Sigmoid colon (tissue), 7 donors: Measurements from ENCODE around the gene GNAT1. TPM values are rescaled to one million over a fixed set of nuclear protein-coding genes. Genes with fewer than 3 reads are reported as not detected.

Experiments
- DNase-seq: peaks from one replicate; pipeline ENCODE4 v3.0.0-alpha.2; 2019
- H3K27ac ChIP-seq, 4 donors: fragments of 200-600 bp; sonication (generic); one replicate each; pipeline ENCODE4 v1.5.1; 2016 to 2019; ENCODE audit warnings: mild to moderate bottlenecking in 1 of 4
- H3K27me3 ChIP-seq, 3 donors: fragments of 200-600 bp; sonication (generic); one replicate each; pipeline ENCODE4 v1.5.1; 2019; ENCODE audit warnings: mild to moderate bottlenecking in 1 of 3
- H3K36me3 ChIP-seq, 4 donors: fragments of 200-600 bp; sonication (generic); one replicate each; pipeline ENCODE4 v1.5.1; 2016 to 2019
- H3K4me1 ChIP-seq, 4 donors: fragments of 200-600 bp; sonication (generic); one replicate each; pipeline ENCODE4 v1.5.1; 2017 to 2019
- H3K4me3 ChIP-seq, 4 donors: fragments of 200-600 bp; sonication (generic); one replicate each; pipeline ENCODE4 v1.5.1; 2017 to 2019; ENCODE audit warnings: mild to moderate bottlenecking in 2 of 4, moderate library complexity in 1 of 4
- H3K9me3 ChIP-seq, 4 donors: fragments of 200-600 bp in 3 of 4; sonication (generic) in 3 of 4; one replicate each; pipeline versions ENCODE4 v1.5.1 to v1.6.1; 2013 to 2019
- EP300 ChIP-seq, 4 donors: sonication (generic); formaldehyde crosslinking; IDR thresholded peaks; one replicate each; pipeline ENCODE4 v1.6.1; 2017; ENCODE audit warnings: antibody characterized with exemption in 4 of 4
- POLR2A ChIP-seq, 2 donors: fragments of 450-650 bp; IDR thresholded peaks; one replicate each; pipeline ENCODE4 v1.6.1; 2016; ENCODE audit warnings: antibody characterized with exemption in 2 of 2, mild to moderate bottlenecking in 2 of 2, moderate library complexity in 2 of 2
- POLR2AphosphoS5 ChIP-seq, 4 donors: sonication (generic); formaldehyde crosslinking; IDR thresholded peaks; one replicate each; pipeline ENCODE4 v1.6.1; 2017; ENCODE audit warnings: antibody characterized with exemption in 4 of 4
- WGBS, 2 donors: extraction: QIAGEN DNeasy Blood & Tissue Kit; methylation state at CpG; one replicate each; pipeline ENCODE4 v1.1.7; 2013; 5-methylcytosine and 5-hydroxymethylcytosine counted together
- intact Hi-C: fragments of 100-400 bp; cut with DNase I; formaldehyde crosslinking; loops from one replicate; pipeline ENCODE4 v1.15.1; 2023
- polyA plus RNA-seq, 3 donors: library from polyadenylated mRNA; stranded (reverse); fragments of 200-250 nt; gene quantifications; one replicate each; pipeline ENCODE4 v1.2.3, GENCODE V29; 2013
- total RNA-seq, 4 donors: library from RNA; depleted of rRNA; stranded (reverse); fragments of >200 nt; gene quantifications; one replicate each; pipeline ENCODE4 v1.1.0, GENCODE V29; 2016
- TF ChIP-seq, protein P1 (sequence below), 4 experiments: fragments of 450-650 bp in 3 of 4; fragments of 200-600 bp in 1 of 4; IDR thresholded peaks; one replicate each; pipeline ENCODE4 v1.5.1; 2016 to 2019; ENCODE audit warnings: antibody characterized with exemption in 4 of 4, mild to moderate bottlenecking in 3 of 4, moderate library complexity in 2 of 4
- donor health status: healthy with polysubstance abuse.
- donor health status: Bipolar disorder and iron deficiency.
- donor health status: healthy.

GNAT1 gene
- total and polyA plus RNA-seq, 7 donors: 0.06 TPM; not detected in 6

DNA sequence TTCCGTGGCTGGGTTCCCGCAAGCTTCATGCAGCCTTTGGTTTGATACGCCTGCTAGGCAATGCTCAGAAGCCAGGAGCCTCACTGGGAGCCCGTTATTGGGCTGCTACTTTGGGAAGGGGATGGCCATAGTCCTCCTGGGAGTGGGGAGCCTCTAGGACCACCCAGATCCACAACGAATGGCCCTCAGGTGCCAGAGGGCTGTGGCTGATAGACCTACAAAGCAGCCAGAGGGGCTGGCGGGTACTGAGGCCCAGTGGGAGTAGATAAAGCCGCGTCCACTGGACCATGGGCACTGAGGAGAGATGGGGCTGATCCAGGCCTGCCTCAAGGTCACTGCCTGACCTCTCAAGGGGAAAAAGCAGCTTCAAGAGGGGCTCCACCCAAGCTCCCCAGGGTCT lies 714 bp downstream of the GNAT1 start:
- DNase-seq: no peak
- Histone ChIP-seq H3K27ac (no peak overlapping the region), H3K36me3 (peaks cover 0 to 4% (median 0%) of the 10 kb centered on the region in 4 donors), H3K4me3 (no peak overlapping the region), H3K9me3 (no peaks in the 10 kb centered on the region), H3K27me3 (peaks cover 22 to 50% (median 33%) of the 10 kb centered on the region in 3 donors), H3K4me1 (peaks cover 0 to 28% (median 25%) of the 10 kb centered on the region in 4 donors)
- WGBS, 2 donors: 84 to 88% methylated on average over 8 of the region's 8 CpGs
- TF ChIP-seq, protein P1, sequence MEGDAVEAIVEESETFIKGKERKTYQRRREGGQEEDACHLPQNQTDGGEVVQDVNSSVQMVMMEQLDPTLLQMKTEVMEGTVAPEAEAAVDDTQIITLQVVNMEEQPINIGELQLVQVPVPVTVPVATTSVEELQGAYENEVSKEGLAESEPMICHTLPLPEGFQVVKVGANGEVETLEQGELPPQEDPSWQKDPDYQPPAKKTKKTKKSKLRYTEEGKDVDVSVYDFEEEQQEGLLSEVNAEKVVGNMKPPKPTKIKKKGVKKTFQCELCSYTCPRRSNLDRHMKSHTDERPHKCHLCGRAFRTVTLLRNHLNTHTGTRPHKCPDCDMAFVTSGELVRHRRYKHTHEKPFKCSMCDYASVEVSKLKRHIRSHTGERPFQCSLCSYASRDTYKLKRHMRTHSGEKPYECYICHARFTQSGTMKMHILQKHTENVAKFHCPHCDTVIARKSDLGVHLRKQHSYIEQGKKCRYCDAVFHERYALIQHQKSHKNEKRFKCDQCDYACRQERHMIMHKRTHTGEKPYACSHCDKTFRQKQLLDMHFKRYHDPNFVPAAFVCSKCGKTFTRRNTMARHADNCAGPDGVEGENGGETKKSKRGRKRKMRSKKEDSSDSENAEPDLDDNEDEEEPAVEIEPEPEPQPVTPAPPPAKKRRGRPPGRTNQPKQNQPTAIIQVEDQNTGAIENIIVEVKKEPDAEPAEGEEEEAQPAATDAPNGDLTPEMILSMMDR (IDR thresholded peaks at IDR 0.05): no peak
- TF ChIP-seq EP300 (IDR thresholded peaks at IDR 0.05): no peak
- TF ChIP-seq POLR2A (IDR thresholded peaks at IDR 0.05): no peak
- TF ChIP-seq POLR2AphosphoS5 (IDR thresholded peaks at IDR 0.05): no peak
- intact Hi-C loops: loop anchor here (2.0 to 5.0 kb wide), 3 partner anchors 55 to 130 kb away; partner anchors contain the start of gene HYAL2

DNA sequence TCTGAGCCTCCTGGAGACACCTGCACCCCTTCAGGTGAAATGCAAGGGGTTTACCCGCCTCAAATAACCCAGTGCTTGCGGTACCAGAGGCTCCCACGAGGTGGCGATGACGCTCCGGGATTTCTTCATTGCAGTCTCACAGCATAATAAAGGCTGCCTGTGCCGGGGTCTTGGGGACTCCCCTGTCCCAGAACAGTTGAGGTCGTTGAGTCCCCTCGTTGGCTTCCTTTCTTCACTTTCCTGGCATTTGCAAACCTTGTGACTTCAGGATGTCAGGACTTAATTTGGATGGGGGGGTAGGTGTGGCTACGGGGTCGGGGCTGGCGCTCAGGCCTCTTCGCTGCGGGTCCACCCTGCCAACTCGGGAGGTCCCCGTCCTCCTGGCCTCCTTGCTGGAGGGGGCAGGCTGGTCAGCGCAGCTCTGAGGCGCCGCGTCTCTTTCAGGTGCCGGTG lies 1.3 kb downstream of the GNAT1 start:
- Histone ChIP-seq H3K4me1 (peaks cover 0 to 28% (median 25%) of the 10 kb centered on the region in 4 donors), H3K27me3 (peaks cover 22 to 50% (median 33%) of the 10 kb centered on the region in 3 donors), H3K36me3 (peaks cover 0 to 2% (median 0%) of the 10 kb centered on the region in 4 donors), H3K9me3 (no peaks in the 10 kb centered on the region), H3K27ac (no peak overlapping the region), H3K4me3 (no peak overlapping the region)
- no peak for DNase-seq
- intact Hi-C loops: loop anchor here (2.0 to 5.0 kb wide), 3 partner anchors 54 to 130 kb away; partner anchors contain the start of gene HYAL2
- TF ChIP-seq POLR2AphosphoS5 (IDR thresholded peaks at IDR 0.05) (no peak), POLR2A (IDR thresholded peaks at IDR 0.05) (no peak)
- TF ChIP-seq, protein P1 (IDR thresholded peaks at IDR 0.05): peak; percentile 80 to 94 (median 90)
- WGBS, 2 donors: 13 to 15% methylated on average over 21 of the region's 21 CpGs

DNA sequence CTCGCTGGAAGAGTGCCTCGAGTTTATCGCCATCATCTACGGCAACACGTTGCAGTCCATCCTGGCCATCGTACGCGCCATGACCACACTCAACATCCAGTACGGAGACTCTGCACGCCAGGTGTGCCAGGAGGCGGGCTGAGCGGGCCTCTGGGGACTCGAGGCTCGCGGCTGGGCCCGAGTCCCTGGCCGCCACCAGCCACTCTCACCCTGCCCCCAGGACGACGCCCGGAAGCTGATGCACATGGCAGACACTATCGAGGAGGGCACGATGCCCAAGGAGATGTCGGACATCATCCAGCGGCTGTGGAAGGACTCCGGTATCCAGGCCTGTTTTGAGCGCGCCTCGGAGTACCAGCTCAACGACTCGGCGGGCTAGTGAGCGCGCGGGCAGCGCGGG lies 1.9 kb downstream of the GNAT1 start:
- Histone ChIP-seq H3K4me1 (peaks cover 0 to 28% (median 25%) of the 10 kb centered on the region in 4 donors), H3K27me3 (peaks cover 22 to 54% (median 33%) of the 10 kb centered on the region in 3 donors), H3K9me3 (no peaks in the 10 kb centered on the region), H3K4me3 (no peak overlapping the region), H3K27ac (no peak overlapping the region), H3K36me3 (no peaks in the 10 kb centered on the region)
- DNase-seq: no peak
- 56 to 60% methylated on average over 36 of the region's 36 CpGs for WGBS, 2 donors
- no peak for TF ChIP-seq POLR2A (IDR thresholded peaks at IDR 0.05)
- no peak for TF ChIP-seq POLR2AphosphoS5 (IDR thresholded peaks at IDR 0.05)
- no peak for TF ChIP-seq EP300 (IDR thresholded peaks at IDR 0.05)
- TF ChIP-seq, protein P1 (IDR thresholded peaks at IDR 0.05): no peak
- intact Hi-C loops: loop anchor here (2.0 to 5.0 kb wide), 3 partner anchors 54 to 129 kb away; partner anchors contain the start of gene HYAL2

DNA sequence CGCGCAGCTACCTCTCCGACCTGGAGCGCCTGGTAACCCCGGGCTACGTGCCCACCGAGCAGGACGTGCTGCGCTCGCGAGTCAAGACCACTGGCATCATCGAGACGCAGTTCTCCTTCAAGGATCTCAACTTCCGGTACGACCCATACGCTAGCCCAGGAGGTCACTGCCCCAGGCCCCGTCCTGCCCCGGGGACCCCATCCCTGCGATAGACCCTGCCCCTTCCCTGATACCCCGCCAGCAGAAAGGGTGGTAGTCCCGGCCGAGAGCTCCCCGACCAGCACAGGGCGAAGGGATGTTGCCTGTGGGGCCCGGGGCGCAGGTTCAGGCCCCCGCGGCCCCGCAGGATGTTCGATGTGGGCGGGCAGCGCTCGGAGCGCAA lies 2.3 kb downstream of the GNAT1 start:
- intact Hi-C loops: loop anchor here (1.0 to 5.0 kb wide), 4 partner anchors 33 to 129 kb away; partner anchors contain the start of gene HYAL2
- peaks cover 22 to 58% (median 33%) of the 10 kb centered on the region in 3 donors for H3K27me3 ChIP-seq
- TF ChIP-seq POLR2AphosphoS5 (IDR thresholded peaks at IDR 0.05) (no peak), EP300 (IDR thresholded peaks at IDR 0.05) (no peak), POLR2A (IDR thresholded peaks at IDR 0.05) (no peak)
- TF ChIP-seq, protein P1 (IDR thresholded peaks at IDR 0.05): no peak
- 38 to 53% methylated on average over 34 of the region's 34 CpGs for WGBS, 2 donors
- no peak overlapping the region for H3K4me3 ChIP-seq
- no peaks in the 10 kb centered on the region for H3K36me3 ChIP-seq
- no peaks in the 10 kb centered on the region for H3K9me3 ChIP-seq
- no peak for DNase-seq
- peaks cover 0 to 28% (median 25%) of the 10 kb centered on the region in 4 donors for H3K4me1 ChIP-seq
- H3K27ac ChIP-seq: no peak overlapping the region
